Fibroblast of the aortic adventitia (primary cell): ENCODE data around the gene DYNC2LI1. TPM values are rescaled to one million over a fixed set of nuclear protein-coding genes. Genes with fewer than 3 reads are reported as not detected.

ENCODE experiments used
- DNase-seq: peaks from one replicate; pipeline ENCODE4 v3.0.0-alpha.2; 2010; ENCODE audit warnings: low read depth
- H3K4me3 ChIP-seq: 2 replicates; pipeline ENCODE4 v1.5.1; 2011; ENCODE audit warnings: low read depth, mild to moderate bottlenecking, control low read depth, low read length, moderate library complexity
- total RNA-seq: library from RNA; depleted of rRNA; stranded (reverse); fragments of >200 nt; gene quantifications from 2 replicates; pipeline ENCODE4 v1.2.3, GENCODE V29; 2012; ENCODE audit warnings: low replicate concordance
- TF ChIP-seq, protein P1 (sequence below): IDR thresholded peaks from 2 replicates; pipeline ENCODE4 v1.5.1; 2011; ENCODE audit warnings: mild to moderate bottlenecking, low read length, control low read depth, inconsistent platforms; ENCODE audit not compliant: insufficient read depth

Gene DYNC2LI1
- total RNA-seq, 1 donor = 27.4 TPM

DNA sequence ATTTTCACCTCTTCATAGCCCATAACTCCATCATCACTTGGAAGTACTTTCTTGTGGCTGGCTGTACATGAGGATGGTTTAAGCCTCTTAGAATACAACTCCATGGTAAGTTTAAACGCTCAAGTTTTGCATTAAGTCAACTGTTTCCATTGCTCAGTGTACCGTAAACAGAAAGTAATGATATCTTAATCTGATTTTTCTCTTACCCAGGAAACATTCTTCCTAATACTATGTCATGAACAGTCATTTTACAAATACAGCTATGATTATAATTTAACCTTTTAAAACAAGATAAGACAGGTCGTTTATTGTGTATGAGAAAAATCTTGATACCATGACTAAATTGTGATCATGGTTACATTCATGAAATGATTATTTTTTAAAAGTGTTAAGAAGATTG, 11.6 kb upstream of the DYNC2LI1 start:
- DNase-seq = peak; percentile 8
- TF ChIP-seq, protein P1, sequence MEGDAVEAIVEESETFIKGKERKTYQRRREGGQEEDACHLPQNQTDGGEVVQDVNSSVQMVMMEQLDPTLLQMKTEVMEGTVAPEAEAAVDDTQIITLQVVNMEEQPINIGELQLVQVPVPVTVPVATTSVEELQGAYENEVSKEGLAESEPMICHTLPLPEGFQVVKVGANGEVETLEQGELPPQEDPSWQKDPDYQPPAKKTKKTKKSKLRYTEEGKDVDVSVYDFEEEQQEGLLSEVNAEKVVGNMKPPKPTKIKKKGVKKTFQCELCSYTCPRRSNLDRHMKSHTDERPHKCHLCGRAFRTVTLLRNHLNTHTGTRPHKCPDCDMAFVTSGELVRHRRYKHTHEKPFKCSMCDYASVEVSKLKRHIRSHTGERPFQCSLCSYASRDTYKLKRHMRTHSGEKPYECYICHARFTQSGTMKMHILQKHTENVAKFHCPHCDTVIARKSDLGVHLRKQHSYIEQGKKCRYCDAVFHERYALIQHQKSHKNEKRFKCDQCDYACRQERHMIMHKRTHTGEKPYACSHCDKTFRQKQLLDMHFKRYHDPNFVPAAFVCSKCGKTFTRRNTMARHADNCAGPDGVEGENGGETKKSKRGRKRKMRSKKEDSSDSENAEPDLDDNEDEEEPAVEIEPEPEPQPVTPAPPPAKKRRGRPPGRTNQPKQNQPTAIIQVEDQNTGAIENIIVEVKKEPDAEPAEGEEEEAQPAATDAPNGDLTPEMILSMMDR = no peak

DNA sequence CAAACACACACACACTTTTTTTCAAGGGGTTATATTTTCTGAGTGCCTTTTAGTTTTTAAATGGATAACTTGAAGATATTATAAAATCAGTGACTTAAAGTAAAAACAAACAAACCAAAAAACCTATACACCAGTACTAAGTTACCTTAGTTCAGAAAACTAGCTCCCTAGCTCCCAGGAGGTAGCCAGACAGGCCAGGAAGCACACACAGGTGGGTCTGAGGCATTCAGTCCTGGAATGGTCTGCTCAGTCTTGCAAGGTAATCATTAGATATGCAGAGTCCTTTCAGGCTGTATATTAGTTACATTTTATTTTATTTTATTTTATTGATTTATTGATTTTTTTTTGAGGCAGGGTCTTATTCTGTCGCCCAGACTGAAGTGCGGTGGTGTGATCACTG, 10.7 kb upstream of the DYNC2LI1 start:
- DNase-seq = no peak
- no peak overlapping the region for H3K4me3 ChIP-seq
- TF ChIP-seq, protein P1 = no peak

More for the DNA sequence above, 11.6 kb upstream of the DYNC2LI1 start:
- H3K4me3 ChIP-seq = no peak overlapping the region

DNA sequence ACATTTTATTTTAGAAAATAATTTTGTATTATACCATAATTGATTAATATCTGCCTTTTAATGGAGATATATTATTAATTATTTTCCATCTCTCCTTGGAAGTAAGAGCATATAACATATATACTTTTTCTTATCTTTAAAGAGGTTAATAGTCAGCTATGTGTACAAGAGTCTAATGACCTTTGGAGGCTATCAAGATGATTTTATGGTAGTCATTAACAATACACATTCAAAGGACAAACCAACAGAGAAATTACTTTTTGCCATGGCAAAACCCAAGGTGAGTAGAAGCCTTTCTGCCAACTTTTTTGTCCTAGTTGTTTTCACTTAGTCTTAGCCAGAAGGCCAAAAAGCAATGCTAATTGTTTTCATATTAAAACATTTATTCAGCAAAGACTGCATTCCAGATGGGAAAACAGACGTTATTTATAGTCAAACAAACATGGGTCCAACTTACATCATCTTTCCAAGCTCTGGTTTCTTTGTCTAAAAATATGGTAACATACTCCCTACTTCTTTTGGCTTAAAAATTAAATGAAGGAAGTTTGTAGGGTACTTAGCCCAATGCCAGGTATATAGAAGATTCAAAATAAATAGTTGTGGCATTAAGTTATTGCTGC, 9.6 kb upstream of the DYNC2LI1 start:
- H3K4me3 ChIP-seq = no peak overlapping the region
- TF ChIP-seq, protein P1 = no peak
- peak; percentile 7 for DNase-seq

DNA sequence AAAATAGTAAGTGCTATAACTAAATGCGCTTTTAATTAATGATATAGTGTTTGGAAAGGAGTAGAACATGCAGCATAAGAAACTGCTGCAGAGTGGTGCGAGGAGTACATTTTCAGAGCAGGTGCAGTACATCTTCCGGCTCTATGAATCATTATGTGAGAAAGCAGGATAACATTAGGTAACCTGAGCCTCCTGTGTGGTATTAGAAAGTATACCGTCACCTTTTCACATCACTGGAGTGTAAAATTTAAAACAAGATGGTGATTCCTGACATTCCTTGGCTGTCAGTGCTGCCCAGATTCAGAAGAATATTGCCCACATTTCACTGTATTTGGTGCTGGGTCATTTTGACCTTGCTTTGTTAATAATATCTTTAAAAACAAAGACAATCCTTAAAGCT, 7.8 kb upstream of the DYNC2LI1 start:
- TF ChIP-seq, protein P1 = no peak
- DNase-seq = no peak
- no peak overlapping the region for H3K4me3 ChIP-seq

DNA sequence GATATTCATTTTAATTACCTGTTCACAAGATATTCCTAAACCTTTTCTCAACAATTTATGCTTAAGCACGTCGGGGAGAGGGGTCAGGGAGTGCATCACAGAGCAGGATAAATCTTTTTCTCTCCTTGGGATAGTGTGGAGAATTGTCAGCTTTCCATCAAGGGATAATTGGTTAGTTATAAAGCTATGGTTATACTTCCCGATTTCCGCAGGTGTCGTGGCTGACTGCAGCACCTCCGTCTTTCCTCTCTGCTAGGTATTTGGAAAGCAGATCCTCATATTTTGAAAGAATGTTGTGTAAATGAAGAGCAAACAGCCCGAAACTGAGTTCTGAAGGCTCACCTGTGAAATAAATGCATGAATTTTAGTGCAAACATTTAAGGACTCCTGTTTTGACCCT, 778 bp downstream of the DYNC2LI1 start:
- TF ChIP-seq, protein P1 = no peak
- H3K4me3 ChIP-seq = peak overlapping the region; percentile 93
- DNase-seq = no peak

DNA sequence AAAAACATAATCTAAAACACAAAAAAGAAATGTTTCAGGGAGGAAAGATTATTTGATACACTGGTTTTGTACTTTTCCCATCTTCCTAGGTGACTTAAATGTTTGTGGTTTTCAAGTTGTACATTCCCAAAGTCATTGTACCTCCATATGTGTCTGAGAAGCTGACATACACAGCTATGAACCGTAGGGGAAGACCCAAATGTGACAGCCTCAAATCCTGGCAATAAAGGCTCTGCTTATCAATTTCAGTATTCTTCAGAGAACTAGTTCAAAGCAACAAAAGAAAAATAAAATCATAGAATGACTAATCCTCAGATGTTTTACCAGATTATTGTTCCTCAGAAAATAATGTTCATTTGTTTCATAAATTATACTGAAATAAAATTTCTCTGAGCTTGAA, 2.5 kb downstream of the DYNC2LI1 start:
- TF ChIP-seq, protein P1 = no peak
- no peak overlapping the region for H3K4me3 ChIP-seq
- no peak for DNase-seq
